ENCODE results near the gene MTF2. TPM values are rescaled to one million over a fixed set of nuclear protein-coding genes. Genes with fewer than 3 reads are reported as not detected.
"Not testable (repeated sequence)": the region's sequence is repeated elsewhere in the genome, so short reads cannot be mapped to it uniquely, and the experiment has no call there.

Gene MTF2
- 46.1 TPM for polyA plus RNA-seq (2013, experiment 1 of 2)
- 51.7 TPM for polyA plus RNA-seq (2013, experiment 2 of 2)

DNA sequence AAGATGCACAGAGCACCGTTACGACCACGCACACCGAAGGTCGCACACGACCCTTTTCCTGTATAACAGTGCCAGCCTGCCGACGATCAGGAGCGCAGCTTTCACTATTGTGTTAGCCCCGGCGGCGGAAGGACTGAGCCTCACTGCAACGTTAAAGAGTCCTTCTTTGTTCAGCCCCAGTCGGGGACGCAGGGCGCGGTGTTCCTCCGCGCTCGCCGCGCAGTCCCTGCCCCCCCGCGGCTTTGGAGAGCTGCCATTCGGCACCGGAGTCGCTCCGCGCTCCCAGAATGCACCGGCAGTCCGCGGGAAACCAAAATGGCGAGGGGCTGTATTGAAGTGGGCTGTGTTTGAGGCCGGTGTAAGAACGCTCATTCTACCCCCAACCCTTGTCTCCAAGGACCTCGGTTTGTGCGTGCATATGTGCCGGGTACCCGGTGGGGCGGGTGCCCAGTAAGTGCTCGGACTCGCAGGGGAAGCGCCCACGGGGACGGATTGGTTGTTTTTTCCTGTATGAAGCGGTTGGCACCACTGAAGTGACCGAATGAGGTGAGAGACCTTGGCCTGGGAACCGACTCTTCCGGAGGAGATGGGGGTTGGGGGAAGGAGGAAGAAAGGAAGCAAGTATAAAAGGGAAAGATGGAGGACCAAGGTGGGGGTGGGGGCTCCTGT is at the start of gene MTF2:
TSS of gene MTF2 (plus strand) at position 298 of the 669 bp plus-strand sequence. CDS start at position 542, 244 bp downstream.
- WGBS, 2 experiments (ENCODE audit: insufficient coverage in 2 of 2) = 0 to 1% methylated on average over 36 to 40 of the region's 49 CpGs
- H3K9me3 ChIP-seq (ENCODE audit: control insufficient read depth, low read length) = peaks cover 13% of the 10 kb centered on the region
- peak within 1 kb of the TSS; percentile 98 for H3K4me3 ChIP-seq (ENCODE audit: extremely low read depth, insufficient read depth, low read length, poor library complexity, severe bottlenecking)
- H3K36me3 ChIP-seq (ENCODE audit: control insufficient read depth, insufficient read depth, low read length) = peaks cover 21% of the 10 kb centered on the region
- H3K27ac ChIP-seq (ENCODE audit: low read depth, low read length, severe bottlenecking) = peak within 1 kb of the TSS; percentile 97
- no peaks in the 10 kb centered on the region for H3K4me1 ChIP-seq (ENCODE audit: control insufficient read depth, insufficient read depth, low read length, poor library complexity, severe bottlenecking)

DNA sequence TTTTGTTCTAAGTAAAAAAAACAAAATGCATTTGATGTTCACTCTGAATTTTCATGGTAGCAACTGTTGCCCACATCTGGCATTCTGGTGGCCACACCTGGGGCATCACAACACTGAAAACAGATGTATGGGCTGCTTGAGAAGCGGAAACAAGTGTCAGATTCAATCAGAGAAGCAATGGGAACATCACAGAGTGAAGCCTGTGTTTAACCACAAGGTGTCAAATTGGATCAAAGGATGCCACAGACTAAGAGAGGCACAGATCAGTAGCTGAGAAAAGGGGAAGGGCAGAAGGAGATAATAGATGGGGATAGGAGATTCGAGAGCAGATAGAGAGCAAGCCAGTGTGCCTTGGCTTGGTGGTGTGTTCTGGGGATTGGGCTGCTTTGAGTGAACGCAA is 49.8 kb upstream of the MTF2 start:
- Histone ChIP-seq H3K9me3 (ENCODE audit: control insufficient read depth, low read length) (no peaks in the 10 kb centered on the region), H3K27ac (ENCODE audit: low read depth, low read length, severe bottlenecking) (no peak overlapping the region), H3K4me3 (ENCODE audit: extremely low read depth, insufficient read depth, low read length, poor library complexity, severe bottlenecking) (no peak overlapping the region), H3K36me3 (ENCODE audit: control insufficient read depth, insufficient read depth, low read length) (no peaks in the 10 kb centered on the region), H3K4me1 (ENCODE audit: control insufficient read depth, insufficient read depth, low read length, poor library complexity, severe bottlenecking) (no peaks in the 10 kb centered on the region)
- WGBS, 2 experiments (ENCODE audit: insufficient coverage in 2 of 2) = 52 to 86% methylated on average over 1 to 2 of the region's 3 CpGs

DNA sequence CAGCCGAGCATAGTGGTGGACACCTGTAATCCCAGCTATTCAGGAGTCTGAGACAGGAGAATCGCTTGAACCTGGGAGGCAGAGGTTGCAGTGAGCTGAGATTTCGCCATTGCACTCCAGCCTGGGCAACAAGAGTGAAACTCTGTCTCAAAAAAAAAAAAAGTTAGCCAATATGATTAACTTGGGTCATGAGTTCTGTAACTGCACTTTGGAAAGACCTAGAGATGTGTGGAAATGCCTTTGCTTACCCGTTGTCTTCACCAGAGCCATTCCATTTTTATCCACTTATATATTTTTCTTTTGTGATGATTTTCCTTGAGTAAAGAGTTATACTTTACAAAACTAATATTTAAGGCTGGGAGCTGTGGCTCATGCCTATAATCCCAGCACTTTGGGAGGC is 48.9 kb upstream of the MTF2 start:
- not testable (repeated sequence) for H3K4me1 ChIP-seq (ENCODE audit: control insufficient read depth, insufficient read depth, low read length, poor library complexity, severe bottlenecking); H3K9me3 ChIP-seq (ENCODE audit: control insufficient read depth, low read length); H3K4me3 ChIP-seq (ENCODE audit: extremely low read depth, insufficient read depth, low read length, poor library complexity, severe bottlenecking); H3K36me3 ChIP-seq (ENCODE audit: control insufficient read depth, insufficient read depth, low read length); H3K27ac ChIP-seq (ENCODE audit: low read depth, low read length, severe bottlenecking)
- 89 to 93% methylated on average over 3 of the region's 4 CpGs for WGBS, 2 experiments (ENCODE audit: insufficient coverage in 2 of 2)

DNA sequence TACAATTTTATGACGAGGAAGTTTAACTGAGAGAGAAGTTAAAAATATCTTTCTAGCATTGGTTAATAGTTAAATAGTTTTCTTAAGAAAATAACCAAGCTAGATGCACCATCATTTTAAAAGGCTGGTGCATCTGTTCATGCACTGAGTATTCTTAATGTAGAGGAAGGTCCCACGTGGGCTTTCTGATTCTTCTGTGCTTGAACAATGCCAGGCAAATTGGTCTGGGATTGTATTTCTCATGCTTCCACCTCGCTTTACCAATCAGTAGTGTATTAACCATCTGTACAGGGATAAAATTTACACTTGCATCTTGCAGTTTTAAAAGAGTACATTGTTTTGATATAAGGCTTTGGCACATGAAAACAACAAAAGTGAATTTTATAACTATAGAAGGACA is 47.4 kb upstream of the MTF2 start:
- Histone ChIP-seq H3K27ac (ENCODE audit: low read depth, low read length, severe bottlenecking) (no peak overlapping the region), H3K4me1 (ENCODE audit: control insufficient read depth, insufficient read depth, low read length, poor library complexity, severe bottlenecking) (no peaks in the 10 kb centered on the region), H3K4me3 (ENCODE audit: extremely low read depth, insufficient read depth, low read length, poor library complexity, severe bottlenecking) (no peak overlapping the region), H3K36me3 (ENCODE audit: control insufficient read depth, insufficient read depth, low read length) (no peaks in the 10 kb centered on the region), H3K9me3 (ENCODE audit: control insufficient read depth, low read length) (no peaks in the 10 kb centered on the region)
- WGBS, 2 experiments (ENCODE audit: insufficient coverage in 2 of 2) = 80% methylated on average over 1 of the region's 3 CpGs; no CpG with 5 or more reads in 1 of the 2 experiments

DNA sequence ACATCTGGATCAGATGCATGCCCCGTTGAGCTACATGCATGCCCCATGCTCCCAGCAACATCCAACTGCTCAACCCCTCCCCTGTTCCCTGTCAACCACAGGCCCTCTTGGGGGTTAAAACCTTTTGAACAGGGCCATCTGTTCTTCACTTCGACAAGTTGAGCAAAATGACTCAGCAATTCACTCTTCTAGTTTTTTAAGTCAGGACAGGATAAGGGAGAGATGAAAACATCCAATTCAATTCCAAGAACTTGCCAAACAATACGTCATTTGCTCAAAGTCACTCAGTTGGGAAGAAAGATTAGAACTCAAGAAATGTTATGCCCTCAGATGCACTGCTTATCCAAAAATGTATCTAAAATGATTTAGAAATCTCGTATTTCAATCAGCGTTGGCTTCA is 46.1 kb upstream of the MTF2 start:
- WGBS, 2 experiments (ENCODE audit: insufficient coverage in 2 of 2) = 91 to 100% methylated on average over 3 to 4 of the region's 5 CpGs
- no peaks in the 10 kb centered on the region for H3K4me1 ChIP-seq (ENCODE audit: control insufficient read depth, insufficient read depth, low read length, poor library complexity, severe bottlenecking)
- no peaks in the 10 kb centered on the region for H3K36me3 ChIP-seq (ENCODE audit: control insufficient read depth, insufficient read depth, low read length)
- no peak overlapping the region for H3K4me3 ChIP-seq (ENCODE audit: extremely low read depth, insufficient read depth, low read length, poor library complexity, severe bottlenecking)
- no peak overlapping the region for H3K27ac ChIP-seq (ENCODE audit: low read depth, low read length, severe bottlenecking)
- H3K9me3 ChIP-seq (ENCODE audit: control insufficient read depth, low read length) = no peaks in the 10 kb centered on the region

DNA sequence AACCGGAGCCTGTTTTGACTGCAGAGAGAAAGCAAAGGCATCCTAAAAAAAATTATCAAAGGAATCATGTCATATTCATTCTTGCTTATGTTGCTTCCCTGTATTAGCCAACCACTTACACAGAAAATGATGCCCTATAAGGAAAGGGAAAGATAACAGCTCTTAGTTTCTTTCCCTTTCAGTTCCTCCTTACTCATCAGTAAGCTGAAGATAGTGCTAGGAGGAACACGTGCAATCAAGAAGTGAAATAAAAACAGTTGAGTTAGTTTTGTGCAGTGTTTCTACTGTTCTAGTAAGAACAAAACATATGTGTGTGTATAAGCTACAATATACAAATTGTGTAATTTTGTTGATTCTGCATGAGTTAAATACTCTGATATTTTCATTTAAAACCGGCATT is 45.3 kb upstream of the MTF2 start:
- Histone ChIP-seq H3K9me3 (ENCODE audit: control insufficient read depth, low read length) (no peaks in the 10 kb centered on the region), H3K36me3 (ENCODE audit: control insufficient read depth, insufficient read depth, low read length) (no peaks in the 10 kb centered on the region), H3K4me1 (ENCODE audit: control insufficient read depth, insufficient read depth, low read length, poor library complexity, severe bottlenecking) (no peaks in the 10 kb centered on the region), H3K4me3 (ENCODE audit: extremely low read depth, insufficient read depth, low read length, poor library complexity, severe bottlenecking) (no peak overlapping the region), H3K27ac (ENCODE audit: low read depth, low read length, severe bottlenecking) (no peak overlapping the region)
- no CpG with 5 or more reads among the region's 3 CpGs for WGBS, 2 experiments (ENCODE audit: insufficient coverage in 2 of 2)

DNA sequence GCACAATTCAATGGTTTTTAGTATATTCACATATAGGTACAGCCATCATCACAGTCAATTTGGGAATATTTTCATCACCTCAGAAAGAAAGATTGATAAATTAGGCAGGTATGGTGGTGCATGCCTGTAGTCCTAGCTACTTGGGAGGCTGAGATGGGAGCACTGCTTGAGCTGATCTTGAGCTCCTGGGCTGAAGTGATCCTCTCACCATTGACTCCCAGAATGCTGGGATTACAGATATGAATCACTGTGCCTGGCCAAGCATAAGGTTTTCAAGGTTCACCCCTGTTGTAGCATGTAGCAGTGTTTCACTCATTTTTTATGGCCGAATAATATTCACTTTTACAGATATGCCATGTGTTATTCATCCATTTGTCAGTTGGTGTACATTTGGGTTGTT is 44.7 kb upstream of the MTF2 start:
- no peak overlapping the region for H3K4me3 ChIP-seq (ENCODE audit: extremely low read depth, insufficient read depth, low read length, poor library complexity, severe bottlenecking)
- H3K4me1 ChIP-seq (ENCODE audit: control insufficient read depth, insufficient read depth, low read length, poor library complexity, severe bottlenecking) = no peaks in the 10 kb centered on the region
- H3K9me3 ChIP-seq (ENCODE audit: control insufficient read depth, low read length) = no peaks in the 10 kb centered on the region
- H3K27ac ChIP-seq (ENCODE audit: low read depth, low read length, severe bottlenecking) = no peak overlapping the region
- no CpG with 5 or more reads among the region's 1 CpG for WGBS, 2 experiments (ENCODE audit: insufficient coverage in 2 of 2)
- no peaks in the 10 kb centered on the region for H3K36me3 ChIP-seq (ENCODE audit: control insufficient read depth, insufficient read depth, low read length)

DNA sequence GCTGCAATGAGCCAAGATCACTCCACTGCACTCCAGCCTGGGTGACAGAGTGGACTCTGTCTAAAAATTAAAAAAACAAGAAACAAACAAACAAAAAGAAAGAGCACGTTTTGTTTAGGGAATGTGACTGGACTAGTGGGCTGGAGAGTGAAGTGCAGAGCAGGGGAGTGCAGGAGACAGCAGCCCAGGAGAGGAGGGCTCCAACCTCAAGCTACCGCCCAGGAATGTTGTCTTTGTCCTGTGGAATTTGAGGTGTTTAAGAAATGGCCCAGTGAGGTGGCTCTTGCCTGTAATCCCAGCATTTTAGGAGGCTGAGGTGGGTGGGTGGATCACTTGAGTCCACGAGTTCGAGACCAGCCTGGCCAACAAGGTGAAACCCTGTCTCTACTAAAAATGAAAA is 42.4 kb upstream of the MTF2 start:
- WGBS, 2 experiments (ENCODE audit: insufficient coverage in 2 of 2) = 61 to 67% methylated on average over 1 to 2 of the region's 4 CpGs
- no peaks in the 10 kb centered on the region for H3K4me1 ChIP-seq (ENCODE audit: control insufficient read depth, insufficient read depth, low read length, poor library complexity, severe bottlenecking)
- H3K27ac ChIP-seq (ENCODE audit: low read depth, low read length, severe bottlenecking) = no peak overlapping the region
- no peaks in the 10 kb centered on the region for H3K9me3 ChIP-seq (ENCODE audit: control insufficient read depth, low read length)
- no peak overlapping the region for H3K4me3 ChIP-seq (ENCODE audit: extremely low read depth, insufficient read depth, low read length, poor library complexity, severe bottlenecking)
- no peaks in the 10 kb centered on the region for H3K36me3 ChIP-seq (ENCODE audit: control insufficient read depth, insufficient read depth, low read length)

DNA sequence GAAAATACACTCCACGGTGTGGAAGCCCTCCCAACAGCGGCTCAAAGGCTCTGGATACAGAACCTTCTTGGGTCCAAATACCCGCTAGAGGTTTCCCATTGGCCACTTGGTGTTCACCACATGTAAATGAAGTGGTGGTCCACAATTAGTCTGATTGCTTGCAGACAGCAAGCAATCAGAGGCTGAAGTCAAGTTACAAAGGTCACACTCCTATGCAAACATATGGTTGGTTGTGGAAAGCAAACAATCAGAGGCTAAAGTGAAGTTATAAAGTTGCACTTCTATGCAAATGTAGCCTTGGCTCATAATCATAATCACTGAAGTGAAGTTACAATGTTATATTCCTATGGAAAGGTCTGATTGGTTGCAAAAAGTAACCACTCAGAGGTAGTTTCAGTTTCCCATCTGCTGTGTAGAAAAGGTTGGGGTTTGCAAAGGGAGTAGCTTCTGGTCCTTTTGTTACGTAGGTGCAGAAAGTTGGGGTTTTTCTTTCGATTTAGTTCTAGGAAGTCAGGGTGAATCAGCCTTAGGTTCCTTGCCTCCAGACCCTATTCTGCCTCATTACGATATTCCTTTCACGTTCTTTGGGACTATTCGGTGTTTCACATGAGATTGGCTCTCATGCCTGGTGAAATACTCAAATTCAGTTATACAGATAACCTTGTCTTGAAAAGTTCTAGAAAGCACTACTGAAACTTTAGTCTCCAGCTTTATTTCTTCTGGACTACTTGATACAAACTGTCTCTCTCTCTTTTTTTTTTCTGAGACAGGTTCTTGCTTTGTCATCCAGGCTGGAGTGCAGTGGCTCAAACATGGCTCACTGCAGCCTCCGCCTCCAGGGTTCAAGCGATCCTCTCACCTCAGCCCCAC is 36.7 kb upstream of the MTF2 start:
- H3K4me1 ChIP-seq (ENCODE audit: control insufficient read depth, insufficient read depth, low read length, poor library complexity, severe bottlenecking) = no peaks in the 10 kb centered on the region
- H3K9me3 ChIP-seq (ENCODE audit: control insufficient read depth, low read length) = no peaks in the 10 kb centered on the region
- no peak overlapping the region for H3K27ac ChIP-seq (ENCODE audit: low read depth, low read length, severe bottlenecking)
- no peaks in the 10 kb centered on the region for H3K36me3 ChIP-seq (ENCODE audit: control insufficient read depth, insufficient read depth, low read length)
- 64 to 74% methylated on average over 6 to 8 of the region's 10 CpGs for WGBS, 2 experiments (ENCODE audit: insufficient coverage in 2 of 2)
- H3K4me3 ChIP-seq (ENCODE audit: extremely low read depth, insufficient read depth, low read length, poor library complexity, severe bottlenecking) = no peak overlapping the region

DNA sequence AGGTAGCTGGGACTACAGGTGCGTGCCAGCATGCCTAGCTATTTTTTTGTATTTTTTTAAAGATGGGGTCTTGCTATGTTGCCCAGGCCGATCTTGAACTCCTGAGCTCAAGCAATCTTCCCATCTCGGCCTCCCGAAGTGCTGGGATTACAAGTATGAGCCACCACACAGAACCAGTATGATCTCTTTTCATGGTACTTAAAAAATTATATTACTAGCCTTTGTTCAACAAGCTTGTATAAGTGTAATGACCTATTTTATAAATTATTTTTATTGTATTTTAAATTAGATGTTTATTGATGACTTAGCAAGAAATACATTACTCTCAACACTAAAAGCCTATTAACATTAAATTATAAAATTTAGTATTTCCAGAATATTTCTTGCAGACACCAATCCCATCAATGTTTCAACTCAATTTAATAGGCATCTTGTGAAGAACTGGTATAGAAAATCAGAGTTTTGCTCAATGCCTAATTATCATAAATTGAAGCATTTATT is 36.0 kb upstream of the MTF2 start:
- Histone ChIP-seq H3K9me3 (ENCODE audit: control insufficient read depth, low read length) (no peaks in the 10 kb centered on the region), H3K27ac (ENCODE audit: low read depth, low read length, severe bottlenecking) (no peak overlapping the region), H3K4me3 (ENCODE audit: extremely low read depth, insufficient read depth, low read length, poor library complexity, severe bottlenecking) (no peak overlapping the region), H3K4me1 (ENCODE audit: control insufficient read depth, insufficient read depth, low read length, poor library complexity, severe bottlenecking) (no peaks in the 10 kb centered on the region), H3K36me3 (ENCODE audit: control insufficient read depth, insufficient read depth, low read length) (no peaks in the 10 kb centered on the region)
- WGBS, 2 experiments (ENCODE audit: insufficient coverage in 2 of 2) = 80 to 83% methylated on average over 1 of the region's 4 CpGs

DNA sequence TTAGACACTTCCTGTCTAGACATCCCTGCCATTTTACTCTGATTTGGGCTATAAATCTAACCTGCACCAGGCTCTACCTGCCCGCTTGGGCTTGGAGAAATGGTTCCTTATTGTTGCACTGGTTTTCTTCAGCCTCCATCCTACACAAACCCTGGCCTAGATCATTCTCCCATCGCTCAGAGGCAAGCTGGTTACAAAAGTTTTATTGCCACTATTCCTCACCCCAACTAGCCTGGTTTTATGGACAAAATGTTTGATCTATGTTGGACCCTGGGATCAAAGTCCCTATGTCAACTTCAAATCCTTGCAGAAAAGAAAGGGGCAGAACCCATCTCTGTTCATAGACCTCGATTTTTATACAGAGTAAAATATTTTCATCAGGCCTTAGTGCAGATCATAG is 31.5 kb upstream of the MTF2 start:
- no peaks in the 10 kb centered on the region for H3K4me1 ChIP-seq (ENCODE audit: control insufficient read depth, insufficient read depth, low read length, poor library complexity, severe bottlenecking)

More for the DNA sequence above, 31.5 kb upstream of the MTF2 start:
- no peak overlapping the region for H3K27ac ChIP-seq (ENCODE audit: low read depth, low read length, severe bottlenecking)
- WGBS, 2 experiments (ENCODE audit: insufficient coverage in 2 of 2) = no CpG with 5 or more reads among the region's 3 CpGs
- no peaks in the 10 kb centered on the region for H3K9me3 ChIP-seq (ENCODE audit: control insufficient read depth, low read length)
- H3K4me3 ChIP-seq (ENCODE audit: extremely low read depth, insufficient read depth, low read length, poor library complexity, severe bottlenecking) = no peak overlapping the region
- H3K36me3 ChIP-seq (ENCODE audit: control insufficient read depth, insufficient read depth, low read length) = no peaks in the 10 kb centered on the region

Measured in mesodermal cell (in vitro differentiated cells).